Right lobe of liver (tissue), 6 donors: ENCODE data around the gene FAM149A. TPM values are rescaled to one million over a fixed set of nuclear protein-coding genes. Genes with fewer than 3 reads are reported as not detected.
A peak's percentile ranks its signal among the peaks of the same experiment; 100 is the strongest.

ENCODE experiments used
- ATAC-seq, 4 donors: fragments of 200-7000 bp; cut with Tn5 transposase; one replicate each; pipeline ENCODE4 v1.9.1; 2020; ENCODE audit warnings: mild to moderate bottlenecking in 4 of 4, moderate library complexity in 4 of 4
- DNase-seq, 3 donors: peaks; one replicate each; pipeline ENCODE4 v3.0.0-alpha.2; 2020
- H3K27ac ChIP-seq, 3 donors: fragments of 200-600 bp; one replicate each; pipeline ENCODE4 v1.8.0; 2022
- H3K27me3 ChIP-seq, 2 donors: fragments of 200-600 bp; one replicate each; pipeline ENCODE4 v1.8.0; 2022
- H3K36me3 ChIP-seq, 4 donors: fragments of 200-600 bp; sonication (generic) in 1 of 4; one replicate each; pipeline versions ENCODE4 v1.5.1 to v1.8.0; 2017 to 2022; ENCODE audit warnings: control low read depth in 1 of 4
- H3K4me1 ChIP-seq, 4 donors: fragments of 200-600 bp; sonication (generic) in 1 of 4; one replicate each; pipeline versions ENCODE4 v1.5.1 to v1.8.0; 2017 to 2022; ENCODE audit warnings: control low read depth in 1 of 4
- H3K4me3 ChIP-seq, 3 donors: fragments of 200-600 bp; one replicate each; pipeline ENCODE4 v1.8.0; 2022
- H3K9me3 ChIP-seq, 4 donors: fragments of 200-600 bp; sonication (generic) in 1 of 4; one replicate each; pipeline versions ENCODE4 v1.5.1 to v1.8.0; 2017 to 2022; ENCODE audit warnings: control low read depth in 1 of 4
- CTCF ChIP-seq, 4 donors: fragments of 200-600 bp in 3 of 4; fragments of 450-650 bp in 1 of 4; IDR thresholded peaks; one replicate each; pipeline versions ENCODE4 v1.5.1 to v1.8.0; 2016 to 2022; ENCODE audit warnings: antibody characterized with exemption in 4 of 4, mild to moderate bottlenecking in 2 of 4
- POLR2A ChIP-seq: fragments of 450-650 bp; IDR thresholded peaks from one replicate; pipeline ENCODE4 v1.6.1; 2017; ENCODE audit warnings: antibody characterized with exemption, mild to moderate bottlenecking
- WGBS: methylation state at CpG from one replicate; pipeline ENCODE4 v1.1.6; 2018; ENCODE audit warnings: low coverage, low lambda C conversion rate; ENCODE audit not compliant: insufficient coverage; ENCODE audit errors: missing lambda C conversion rate; 5-methylcytosine and 5-hydroxymethylcytosine counted together
- intact Hi-C, 2 donors: fragments of 100-400 bp; cut with DNase I; formaldehyde crosslinking; loops; one replicate each; pipeline versions ENCODE4 v1.11.2 to v1.14.1; 2022
- total RNA-seq, 6 experiments: library from RNA; depleted of rRNA in 2 of 6; stranded (reverse); fragments of >200 nt in 2 of 6; fragmentation: NEBNext Ultra II Directional in 3 of 6; extraction: Animal tissue kit (Norgen Biotek cat#: 25700) in 3 of 6; gene quantifications; one replicate each; pipeline versions ENCODE4 v1.1.0 to v1.2.4, GENCODE V29; 2016 to 2023
- donor health status: DM: no; HTN: yes; CAD: no.
- donor health status: DM: no; HTN: no; CAD: no.
- donor health status: DM: no; HTN: no; CAD: no.
- donor health status: DM: no; HTN: yes; CAD: no.
- donor health status: DM: no; HTN: yes; CAD: no.

FAM149A gene
- total RNA-seq, 6 experiments from 2014 or later, result 19.8 to 33.1 (median 23.0) TPM

- TF ChIP-seq CTCF (IDR thresholded peaks at IDR 0.05) (no peak), POLR2A (no peak)
- no peak for ATAC-seq
- H3K27me3 ChIP-seq, result no peaks in the 10 kb centered on the region
- DNase-seq, result no peak
- H3K4me3 ChIP-seq, result no peak overlapping the region
- intact Hi-C loops, result no loop called here
- H3K4me1 ChIP-seq, result no peaks in the 10 kb centered on the region
- no peaks in the 10 kb centered on the region for H3K36me3 ChIP-seq
- no peaks in the 10 kb centered on the region for H3K9me3 ChIP-seq
- H3K27ac ChIP-seq, result no peak overlapping the region
These were observed 16.0 kb upstream of the FAM149A start for GRCh38 chr4:186088523-186088922.

GRCh38 chr4:186092296-186092695, 12.2 kb upstream of the FAM149A start:
- Histone ChIP-seq H3K36me3 (no peaks in the 10 kb centered on the region), H3K9me3 (no peaks in the 10 kb centered on the region), H3K4me3 (no peak overlapping the region), H3K4me1 (no peaks in the 10 kb centered on the region), H3K27ac (no peak overlapping the region), H3K27me3 (no peaks in the 10 kb centered on the region)
- TF ChIP-seq CTCF (IDR thresholded peaks at IDR 0.05) (no peak), POLR2A (no peak)
- ATAC-seq, result no peak
- intact Hi-C loops, result no loop called here
- no peak for DNase-seq
- 89% methylated on average over 15 of the region's 17 CpGs for WGBS

- intact Hi-C loops, result no loop called here
- H3K27me3 ChIP-seq, result no peaks in the 10 kb centered on the region
- no peaks in the 10 kb centered on the region for H3K4me1 ChIP-seq
- H3K36me3 ChIP-seq, result no peaks in the 10 kb centered on the region
- no peak overlapping the region for H3K4me3 ChIP-seq
- DNase-seq (peak in 1 of 3 donors; percentile 29), ATAC-seq (peak; percentile 61 to 88 (median 72))
- no peaks in the 10 kb centered on the region for H3K9me3 ChIP-seq
- no peak overlapping the region for H3K27ac ChIP-seq
- 73% methylated on average over 12 of the region's 13 CpGs for WGBS
- no peak for TF ChIP-seq POLR2A
These were observed 9.1 kb upstream of the FAM149A start for GRCh38 chr4:186095406-186095805.

- intact Hi-C loops, result no loop called here
- DNase-seq, result no peak
- Histone ChIP-seq H3K36me3 (no peaks in the 10 kb centered on the region), H3K4me3 (no peak overlapping the region), H3K9me3 (no peaks in the 10 kb centered on the region), H3K4me1 (no peaks in the 10 kb centered on the region), H3K27ac (no peak overlapping the region), H3K27me3 (no peaks in the 10 kb centered on the region)
- 87% methylated on average over 4 of the region's 9 CpGs for WGBS
- no peak for ATAC-seq
- no peak for TF ChIP-seq POLR2A
- no peak for TF ChIP-seq CTCF (IDR thresholded peaks at IDR 0.05)
These were observed 7.8 kb upstream of the FAM149A start for GRCh38 chr4:186096681-186097165.

GRCh38 chr4:186097386-186097785, 7.1 kb upstream of the FAM149A start:
- H3K4me3 ChIP-seq, result no peak overlapping the region
- no peaks in the 10 kb centered on the region for H3K9me3 ChIP-seq
- no peaks in the 10 kb centered on the region for H3K36me3 ChIP-seq
- WGBS, result 94% methylated on average over 5 of the region's 5 CpGs
- no peak for ATAC-seq
- H3K27ac ChIP-seq, result no peak overlapping the region
- intact Hi-C loops, result no loop called here
- H3K27me3 ChIP-seq, result no peaks in the 10 kb centered on the region
- DNase-seq, result no peak
- TF ChIP-seq POLR2A (no peak), CTCF (IDR thresholded peaks at IDR 0.05) (no peak)
- H3K4me1 ChIP-seq, result no peaks in the 10 kb centered on the region
